Karpas-422 (cell line): ENCODE data around the gene AP1G2. TPM values are rescaled to one million over a fixed set of nuclear protein-coding genes. Genes with fewer than 3 reads are reported as not detected.
"Not testable (repeated sequence)": the region's sequence is repeated elsewhere in the genome, so short reads cannot be mapped to it uniquely, and the experiment has no call there.

Source experiments
- DNase-seq: peaks from one replicate; pipeline ENCODE4 v3.0.0-alpha.2; 2015
- H2AFZ ChIP-seq: fragments of 200-600 bp; sonication (generic); 2 replicates; pipeline ENCODE4 v1.6.1; 2014; ENCODE audit warnings: antibody characterized with exemption, low read length, mixed read lengths
- H3K27ac ChIP-seq: fragments of 200-600 bp; sonication (generic); 2 replicates; pipeline ENCODE4 v1.5.1; 2014; ENCODE audit warnings: mild to moderate bottlenecking, low read length, moderate library complexity
- H3K27me3 ChIP-seq: fragments of 200-600 bp; sonication (generic); 2 replicates; pipeline ENCODE4 v1.6.1; 2014; ENCODE audit warnings: low read length, mixed read lengths
- H3K36me3 ChIP-seq: fragments of 200-600 bp; sonication (generic); 2 replicates; pipeline ENCODE4 v1.6.1; 2014; ENCODE audit warnings: low read length, mixed read lengths; ENCODE audit not compliant: insufficient read depth
- H3K4me1 ChIP-seq: fragments of 200-600 bp; sonication (generic); 2 replicates; pipeline ENCODE4 v1.6.1; 2014; ENCODE audit warnings: mild to moderate bottlenecking, low read length, mixed read lengths
- H3K4me2 ChIP-seq: fragments of 200-600 bp; sonication (generic); 2 replicates; pipeline ENCODE4 v1.6.1; 2014; ENCODE audit warnings: low read length, low read depth, mild to moderate bottlenecking; ENCODE audit not compliant: poor library complexity, severe bottlenecking
- H3K4me3 ChIP-seq: fragments of 200-600 bp; sonication (generic); 2 replicates; pipeline ENCODE4 v1.5.1; 2014; ENCODE audit warnings: mild to moderate bottlenecking, antibody characterized with exemption, low read length, mixed read lengths
- H3K79me2 ChIP-seq: fragments of 200-600 bp; sonication (generic); 2 replicates; pipeline ENCODE4 v1.6.1; 2014; ENCODE audit warnings: mild to moderate bottlenecking, low read length, mixed read lengths
- H3K9ac ChIP-seq: fragments of 200-600 bp; sonication (generic); 2 replicates; pipeline ENCODE4 v1.6.0; 2014; ENCODE audit warnings: low read length
- H3K9me2 ChIP-seq: fragments of 200-600 bp; sonication (generic), shearing (Covaris generic); replicated peaks from 2 replicates; pipeline ENCODE4 v1.6.0; 2014; ENCODE audit warnings: mild to moderate bottlenecking, low read length, moderate library complexity; ENCODE audit not compliant: insufficient read depth
- H3K9me3 ChIP-seq: fragments of 300-700, 200-600 bp; sonication (generic); 2 replicates; pipeline ENCODE4 v1.6.1; 2014; ENCODE audit warnings: low read length, mixed read lengths
- H4K20me1 ChIP-seq: fragments of 200-600 bp; sonication (generic); 2 replicates; pipeline ENCODE4 v1.6.1; 2014; ENCODE audit warnings: mild to moderate bottlenecking, antibody characterized with exemption, low read length, low read depth; ENCODE audit not compliant: insufficient read depth
- total RNA-seq: library from RNA; depleted of rRNA; stranded (reverse); fragments of >200 nt; shearing (Covaris generic); gene quantifications from 2 replicates; pipeline ENCODE4 v1.2.3, GENCODE V29; 2014; ENCODE audit warnings: low replicate concordance

AP1G2 gene
- total RNA-seq, 1 experiment from 2014 or later, result 207 TPM

DNA sequence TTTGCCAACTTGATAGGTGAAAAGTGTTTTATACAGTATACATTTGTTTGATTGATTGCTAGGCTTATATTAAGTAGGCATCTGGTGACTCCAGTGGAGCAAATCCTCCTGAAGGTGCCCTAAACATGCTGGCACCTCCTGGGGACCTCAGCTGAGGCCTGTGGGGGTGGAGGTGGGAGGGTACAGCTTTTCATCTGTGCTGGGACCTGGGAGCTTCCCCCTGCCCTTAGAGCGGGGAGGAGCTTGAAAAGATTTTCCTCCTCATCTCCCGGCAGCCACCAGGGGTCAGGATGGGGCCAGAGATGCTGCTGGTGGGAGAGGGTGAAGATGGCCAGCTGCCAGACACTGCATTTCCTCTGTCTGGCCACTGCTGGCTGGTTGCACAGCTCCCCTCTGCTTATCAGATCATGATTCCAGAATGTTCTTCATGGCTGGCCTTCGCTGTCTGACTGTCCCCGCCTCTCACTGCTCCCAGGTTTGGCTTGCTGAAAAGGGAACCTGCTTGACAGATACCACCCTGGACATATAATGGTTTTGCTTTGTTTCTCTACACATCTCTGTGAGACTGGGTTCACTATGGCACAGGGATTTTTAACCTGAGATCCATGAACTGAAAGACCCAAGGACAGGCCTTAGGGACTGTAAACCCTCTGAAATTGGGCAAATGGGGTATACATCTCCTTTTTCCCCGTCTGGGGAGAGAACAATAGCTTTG, 21.4 kb upstream of the AP1G2 start:
- Histone ChIP-seq H3K4me1 (peaks cover 5% of the 10 kb centered on the region), H3K9ac (peak overlapping the region; percentile 9; the same call in 1 of the 2 replicates), H3K27ac (no peak overlapping the region), H3K4me3 (no peak overlapping the region), H3K9me3 (no peaks in the 10 kb centered on the region), H2AFZ (peak overlapping the region; percentile 38; the same call in 1 of the 2 replicates), H4K20me1 (no peaks in the 10 kb centered on the region), H3K9me2 (no peaks in the 10 kb centered on the region), H3K36me3 (no peaks in the 10 kb centered on the region), H3K27me3 (no peaks in the 10 kb centered on the region), H3K79me2 (no peaks in the 10 kb centered on the region), H3K4me2 (no peak overlapping the region)
- peak; percentile 94 for DNase-seq

DNA sequence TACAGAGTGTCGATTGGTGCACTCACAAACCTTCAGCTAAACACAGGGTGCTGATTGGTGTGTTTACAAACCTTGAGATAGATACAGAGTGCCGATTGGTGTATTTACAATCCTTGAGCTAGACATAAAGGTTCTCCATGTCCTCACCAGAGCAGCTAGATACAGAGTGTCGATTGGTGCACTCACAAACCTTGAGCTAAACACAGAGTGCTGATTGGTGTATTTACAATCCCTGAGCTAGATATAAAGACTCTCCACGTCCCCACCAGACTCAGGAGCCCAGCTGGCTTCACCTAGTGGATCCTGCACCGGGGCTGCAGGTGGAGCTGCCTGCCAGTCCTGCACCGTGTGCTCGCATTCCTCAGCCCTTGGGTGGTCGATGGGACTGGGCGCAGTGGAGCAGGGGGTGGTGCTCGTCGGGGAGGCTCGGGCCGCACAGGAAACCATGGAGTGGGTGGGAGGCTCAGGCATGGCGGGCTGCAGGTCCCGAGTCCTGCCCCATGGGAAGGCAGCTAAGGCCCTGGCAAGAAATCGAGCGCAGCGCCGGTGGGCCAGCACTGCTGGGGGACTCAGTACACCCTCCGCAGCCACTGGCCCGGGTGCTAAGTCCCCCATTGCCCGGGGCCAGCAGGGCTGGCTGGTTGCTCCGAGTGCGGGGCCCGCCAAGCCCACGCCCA, 17.1 kb upstream of the AP1G2 start:
- H3K27me3 ChIP-seq, H3K9ac ChIP-seq, H3K4me3 ChIP-seq, H3K79me2 ChIP-seq, H2AFZ ChIP-seq, H3K27ac ChIP-seq, DNase-seq, H3K4me1 ChIP-seq, H3K4me2 ChIP-seq, H3K9me3 ChIP-seq, H4K20me1 ChIP-seq, H3K36me3 ChIP-seq, H3K9me2 ChIP-seq: not testable (repeated sequence)

DNA sequence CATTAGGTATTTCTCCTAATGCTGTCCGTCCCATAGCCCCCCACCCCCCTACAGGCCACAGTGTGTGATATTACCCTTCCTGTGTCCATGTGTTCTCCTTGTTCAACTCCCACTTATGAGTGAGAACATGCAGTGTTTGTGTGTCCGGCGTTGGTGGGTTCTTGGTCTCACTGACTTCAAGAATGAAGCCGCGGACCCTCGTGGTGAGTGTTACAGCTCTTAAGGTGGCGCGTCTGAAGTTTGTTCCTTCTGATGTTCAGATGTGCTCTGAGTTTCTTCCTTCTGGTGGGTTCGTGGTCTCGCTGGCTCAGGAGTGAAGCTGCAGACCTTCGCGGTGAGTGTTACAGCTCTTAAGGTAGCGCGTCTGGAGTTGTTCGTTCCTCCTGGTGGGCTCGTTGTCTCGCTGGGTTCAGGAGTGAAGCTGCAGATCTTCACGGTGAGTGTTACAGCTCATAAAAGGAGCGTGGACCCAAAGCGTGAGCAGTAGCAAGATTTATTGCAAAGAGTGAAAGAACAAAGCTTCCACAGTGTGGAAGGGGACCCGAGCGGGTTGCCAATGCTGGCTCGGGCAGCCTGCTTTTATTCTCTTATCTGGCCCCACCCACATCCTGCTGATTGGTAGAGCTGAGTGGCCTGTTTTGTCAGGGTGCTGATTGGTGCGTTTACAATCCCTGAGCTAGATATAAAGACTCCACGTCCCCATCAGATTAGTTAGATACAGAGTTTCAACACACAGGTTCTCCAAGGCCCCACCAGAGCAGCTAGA, 16.4 kb upstream of the AP1G2 start:
- not testable (repeated sequence) for H3K4me1 ChIP-seq, H3K4me2 ChIP-seq, H3K27me3 ChIP-seq, H3K9me2 ChIP-seq, H3K9ac ChIP-seq, DNase-seq, H3K27ac ChIP-seq, H3K36me3 ChIP-seq, H3K79me2 ChIP-seq, H3K9me3 ChIP-seq, H3K4me3 ChIP-seq, H4K20me1 ChIP-seq, H2AFZ ChIP-seq

DNA sequence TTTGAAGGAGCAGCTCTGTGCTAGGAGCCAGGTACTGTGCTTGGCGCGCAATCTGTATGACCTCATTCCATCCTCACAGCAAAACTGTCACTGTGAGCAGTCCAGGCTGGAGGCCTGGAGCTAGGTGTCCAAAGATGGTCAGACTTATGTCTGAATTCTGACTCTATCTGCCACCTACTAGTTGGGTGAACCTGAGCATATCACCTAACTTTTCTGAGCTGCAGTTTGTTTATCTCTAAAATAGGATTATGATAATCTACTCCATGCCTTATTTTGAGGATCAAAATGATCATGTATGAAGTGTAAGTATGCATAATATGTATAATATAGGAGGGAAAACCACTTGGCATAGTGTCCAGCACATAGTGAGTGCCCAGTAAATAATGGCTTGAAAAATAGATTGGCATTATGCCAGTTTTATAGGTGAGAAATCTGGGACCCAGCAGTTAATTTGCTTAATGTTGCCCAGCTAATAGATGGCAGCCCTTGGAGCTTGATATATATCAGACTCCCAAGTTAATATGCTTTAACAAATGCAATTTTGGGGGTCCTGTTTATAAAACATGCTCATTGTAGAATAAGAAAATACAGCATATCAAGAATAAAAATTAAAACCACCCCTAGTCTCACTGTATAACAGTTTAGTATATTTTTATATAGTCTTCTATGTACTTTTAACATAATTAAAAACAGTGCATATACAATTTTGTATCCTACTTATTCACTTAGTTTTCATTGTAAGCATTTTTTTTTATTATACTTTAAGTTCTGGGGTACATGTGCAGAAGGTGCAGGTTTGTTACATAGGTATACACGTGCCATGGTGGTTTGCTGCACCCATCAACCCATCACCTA, 15.5 kb upstream of the AP1G2 start:
- DNase-seq, result no peak
- no peaks in the 10 kb centered on the region for H3K36me3 ChIP-seq
- no peaks in the 10 kb centered on the region for H3K27me3 ChIP-seq
- no peak overlapping the region for H3K4me2 ChIP-seq
- no peaks in the 10 kb centered on the region for H3K79me2 ChIP-seq
- no peak overlapping the region for H3K27ac ChIP-seq
- H3K9ac ChIP-seq, result no peak overlapping the region
- no peak overlapping the region for H3K4me3 ChIP-seq
- no peaks in the 10 kb centered on the region for H3K9me2 ChIP-seq
- no peaks in the 10 kb centered on the region for H3K9me3 ChIP-seq
- no peaks in the 10 kb centered on the region for H3K4me1 ChIP-seq
- H2AFZ ChIP-seq, result no peak overlapping the region
- H4K20me1 ChIP-seq, result no peaks in the 10 kb centered on the region

DNA sequence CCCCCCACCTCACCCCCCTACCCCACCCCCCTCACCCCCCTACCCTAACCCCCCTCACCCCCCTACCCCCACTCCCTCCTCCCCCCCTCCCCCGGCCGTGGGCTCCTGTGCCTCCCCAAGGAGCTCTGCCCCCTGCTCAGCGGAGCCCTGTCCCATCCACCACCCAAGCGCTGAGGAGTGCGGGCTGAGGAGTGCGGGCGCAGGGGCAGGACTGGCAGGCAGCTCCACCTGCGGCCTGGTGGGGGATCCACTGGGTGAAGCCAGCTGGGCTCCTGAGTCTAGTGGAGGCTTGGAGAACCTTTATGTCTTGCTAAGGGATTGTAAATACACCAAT, 13.3 kb upstream of the AP1G2 start:
- Histone ChIP-seq H3K36me3 (no peaks in the 10 kb centered on the region), H3K27me3 (no peaks in the 10 kb centered on the region), H3K4me3 (no peak overlapping the region), H3K4me2 (no peak overlapping the region), H3K9ac (no peak overlapping the region), H3K4me1 (no peaks in the 10 kb centered on the region), H3K27ac (no peak overlapping the region), H2AFZ (no peak overlapping the region), H3K79me2 (no peaks in the 10 kb centered on the region), H4K20me1 (no peaks in the 10 kb centered on the region), H3K9me2 (no peaks in the 10 kb centered on the region), H3K9me3 (no peaks in the 10 kb centered on the region)
- no peak for DNase-seq

DNA sequence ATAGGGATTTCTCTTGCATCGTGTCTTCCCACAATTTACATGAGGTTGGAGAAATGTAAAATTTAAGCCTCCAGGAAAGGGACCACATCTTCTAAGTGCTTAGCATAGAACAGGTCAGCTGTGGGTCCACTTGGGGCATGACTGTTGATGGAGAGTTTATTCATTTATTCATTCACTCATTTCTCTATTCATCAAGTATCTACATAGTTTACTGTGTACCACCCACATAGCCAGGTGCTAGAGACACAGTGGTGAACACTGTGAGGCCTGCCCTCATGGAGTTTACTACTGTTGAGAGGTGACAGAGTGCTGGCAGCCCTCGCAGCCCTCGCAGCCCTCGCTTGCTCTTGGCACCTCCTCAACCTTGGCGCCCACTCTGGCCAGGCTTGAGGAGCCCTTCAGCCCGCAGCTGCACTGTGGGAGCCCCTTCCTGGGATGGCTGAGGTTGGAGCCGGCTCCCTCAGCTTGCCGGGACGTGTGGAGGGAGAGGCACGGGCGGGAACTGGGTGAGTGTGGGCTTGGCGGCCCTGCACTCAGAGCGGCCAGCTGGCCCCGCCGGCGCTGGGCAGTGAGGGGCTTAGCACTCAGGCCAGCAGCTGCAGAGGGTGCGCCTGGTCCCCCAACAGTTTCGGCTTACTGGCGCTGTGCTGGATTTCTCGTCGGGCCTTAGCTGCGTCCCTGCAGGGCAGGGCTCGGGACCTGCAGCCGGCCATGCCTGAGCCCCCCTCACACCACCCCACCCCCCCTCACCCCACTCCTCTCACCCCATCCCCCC, 12.7 kb upstream of the AP1G2 start:
- no peak overlapping the region for H3K4me2 ChIP-seq
- no peaks in the 10 kb centered on the region for H3K9me3 ChIP-seq
- H3K9ac ChIP-seq, result no peak overlapping the region
- H2AFZ ChIP-seq, result no peak overlapping the region
- H3K79me2 ChIP-seq, result no peaks in the 10 kb centered on the region
- H3K4me3 ChIP-seq, result no peak overlapping the region
- H4K20me1 ChIP-seq, result no peaks in the 10 kb centered on the region
- no peak for DNase-seq
- no peaks in the 10 kb centered on the region for H3K36me3 ChIP-seq
- H3K9me2 ChIP-seq, result no peaks in the 10 kb centered on the region
- no peaks in the 10 kb centered on the region for H3K4me1 ChIP-seq
- H3K27ac ChIP-seq, result no peak overlapping the region
- H3K27me3 ChIP-seq, result no peaks in the 10 kb centered on the region

DNA sequence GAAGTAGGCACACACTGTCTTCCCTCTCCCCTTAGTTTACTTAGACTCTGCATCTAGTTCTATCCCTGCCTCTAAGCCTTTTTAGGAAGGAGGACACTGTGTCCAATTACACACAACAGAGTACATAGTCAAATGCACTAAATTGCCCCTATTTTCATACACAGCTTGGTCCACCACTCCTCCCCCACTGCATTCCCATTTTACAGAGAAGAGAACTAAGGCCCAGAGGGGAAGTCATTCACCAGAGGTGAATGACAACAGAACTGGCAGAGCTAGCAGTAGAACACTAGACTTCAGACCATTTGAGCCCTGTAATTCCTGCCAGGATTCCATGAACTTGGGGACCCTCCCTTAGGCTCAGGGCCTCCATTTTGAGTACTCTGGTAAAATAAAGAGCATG, 12.1 kb upstream of the AP1G2 start:
- H3K27me3 ChIP-seq, result no peaks in the 10 kb centered on the region

More for the DNA sequence above, 12.1 kb upstream of the AP1G2 start:
- no peaks in the 10 kb centered on the region for H3K9me3 ChIP-seq
- H3K4me3 ChIP-seq, result no peak overlapping the region
- H3K9me2 ChIP-seq, result no peaks in the 10 kb centered on the region
- no peaks in the 10 kb centered on the region for H3K36me3 ChIP-seq
- H3K4me1 ChIP-seq, result no peaks in the 10 kb centered on the region
- DNase-seq, result no peak
- H2AFZ ChIP-seq, result no peak overlapping the region
- no peak overlapping the region for H3K27ac ChIP-seq
- no peak overlapping the region for H3K4me2 ChIP-seq
- H3K79me2 ChIP-seq, result no peaks in the 10 kb centered on the region
- H3K9ac ChIP-seq, result no peak overlapping the region
- H4K20me1 ChIP-seq, result no peaks in the 10 kb centered on the region
